ENCODE data around the gene LZTFL1.

The LZTFL1 gene

GRCh38 chr3:45807133-45807532 lies 34.8 kb downstream of the LZTFL1 start:
- no peak for DNase-seq

- no peak for DNase-seq
Measured at GRCh38 chr3:45806072-45806471, 35.8 kb downstream of the LZTFL1 start.

- no peak for DNase-seq
Measured at GRCh38 chr3:45803252-45803935, 38.5 kb downstream of the LZTFL1 start.

GRCh38 chr3:45802146-45802545 lies 39.8 kb downstream of the LZTFL1 start:
- DNase-seq: no peak

- DNase-seq: no peak
Measured at GRCh38 chr3:45800611-45801010, 41.3 kb downstream of the LZTFL1 start.

GRCh38 chr3:45799586-45799985 lies 42.3 kb downstream of the LZTFL1 start:
- no peak for DNase-seq

- DNase-seq: no peak
Measured at GRCh38 chr3:45798034-45798433, 43.9 kb downstream of the LZTFL1 start.

GRCh38 chr3:45796902-45797637 lies 44.8 kb downstream of the LZTFL1 start:
- no peak for DNase-seq

GRCh38 chr3:45795882-45796765 lies 45.8 kb downstream of the LZTFL1 start, which contains the start of gene SLC6A20:
TSS of gene SLC6A20 (minus strand) at chr3:45796536. CDS start at chr3:45796419, 117 bp downstream.
- no peak for DNase-seq

GRCh38 chr3:45795509-45795881 lies 46.4 kb downstream of the LZTFL1 start:
- no peak for DNase-seq

- no peak for DNase-seq
Measured at GRCh38 chr3:45794660-45795059, 47.3 kb downstream of the LZTFL1 start.

- DNase-seq: no peak
Measured at GRCh38 chr3:45794177-45794560, 47.8 kb downstream of the LZTFL1 start.

GRCh38 chr3:45793482-45794176 lies 48.3 kb downstream of the LZTFL1 start:
- DNase-seq: no peak

GRCh38 chr3:45792516-45793172 lies 49.3 kb downstream of the LZTFL1 start:
- no peak for DNase-seq

- no peak for DNase-seq
Measured at GRCh38 chr3:45792036-45792435, 49.9 kb downstream of the LZTFL1 start.

GRCh38 chr3:45790596-45790995 lies 51.3 kb downstream of the LZTFL1 start:
- no peak for DNase-seq

GRCh38 chr3:45789235-45789812 lies 52.6 kb downstream of the LZTFL1 start:
- no peak for DNase-seq

- DNase-seq: no peak
Measured at GRCh38 chr3:45787551-45787950, 54.4 kb downstream of the LZTFL1 start.

- no peak for DNase-seq
Measured at GRCh38 chr3:45786801-45787495, 55.0 kb downstream of the LZTFL1 start.

GRCh38 chr3:45785605-45786150 lies 56.2 kb downstream of the LZTFL1 start:
- DNase-seq: no peak

GRCh38 chr3:45783667-45784066 lies 58.3 kb downstream of the LZTFL1 start:
- no peak for DNase-seq

Measured in amniotic stem cell (primary cell).